ENCODE results near the gene MED19.
"Not testable (repeated sequence)": the region's sequence is repeated elsewhere in the genome, so short reads cannot be mapped to it uniquely, and the experiment has no call there.

The MED19 gene

DNA sequence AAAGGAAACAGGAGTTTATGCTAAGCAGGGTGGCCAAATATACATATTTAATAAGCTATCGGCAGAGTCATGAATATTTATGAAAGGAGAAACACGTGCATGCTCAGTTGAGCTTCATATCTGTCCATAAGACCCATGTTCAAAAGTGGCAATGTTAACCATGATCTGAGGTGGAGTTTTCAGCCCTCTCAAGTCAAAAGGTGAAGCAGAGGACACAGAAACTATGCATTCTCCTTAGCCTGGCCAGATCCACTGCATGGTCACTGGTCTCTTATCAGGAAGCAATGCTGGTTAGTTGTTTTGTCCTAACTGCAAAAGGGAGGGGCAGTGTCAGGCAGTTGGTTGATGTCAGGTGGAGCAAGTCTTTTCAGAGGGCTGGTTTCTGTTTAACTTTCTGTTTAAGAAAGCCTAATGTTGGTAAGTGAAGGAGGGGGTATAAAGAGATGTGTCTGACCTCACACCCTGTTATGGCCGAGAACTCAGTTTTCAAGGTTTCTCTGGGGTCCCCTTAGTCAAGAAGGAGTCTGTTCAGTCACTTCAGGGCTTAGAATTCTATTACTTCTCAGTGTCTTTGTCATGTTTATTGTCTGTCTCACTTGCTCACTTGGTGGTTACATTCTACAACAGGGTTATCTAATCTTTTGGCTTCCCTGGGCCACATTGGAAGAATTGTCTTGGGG lies 23.7 kb upstream of the MED19 start:
- Histone ChIP-seq H3K4me3 (ENCODE audit: low read depth in 1 of 2, low read length in 1 of 2) (no peak overlapping the region), H3K36me3 (peaks cover 20% of the 10 kb centered on the region), H3K27ac (no peak overlapping the region), H3K9me3 (no peaks in the 10 kb centered on the region), H3K27me3 (no peaks in the 10 kb centered on the region), H3K4me1 (ENCODE audit: control insufficient read depth in 1 of 2, insufficient read depth in 1 of 2, low read depth in 1 of 2, low read length in 1 of 2) (peaks cover 2% of the 10 kb centered on the region in 2 experiments)
- TF ChIP-seq, protein P1, sequence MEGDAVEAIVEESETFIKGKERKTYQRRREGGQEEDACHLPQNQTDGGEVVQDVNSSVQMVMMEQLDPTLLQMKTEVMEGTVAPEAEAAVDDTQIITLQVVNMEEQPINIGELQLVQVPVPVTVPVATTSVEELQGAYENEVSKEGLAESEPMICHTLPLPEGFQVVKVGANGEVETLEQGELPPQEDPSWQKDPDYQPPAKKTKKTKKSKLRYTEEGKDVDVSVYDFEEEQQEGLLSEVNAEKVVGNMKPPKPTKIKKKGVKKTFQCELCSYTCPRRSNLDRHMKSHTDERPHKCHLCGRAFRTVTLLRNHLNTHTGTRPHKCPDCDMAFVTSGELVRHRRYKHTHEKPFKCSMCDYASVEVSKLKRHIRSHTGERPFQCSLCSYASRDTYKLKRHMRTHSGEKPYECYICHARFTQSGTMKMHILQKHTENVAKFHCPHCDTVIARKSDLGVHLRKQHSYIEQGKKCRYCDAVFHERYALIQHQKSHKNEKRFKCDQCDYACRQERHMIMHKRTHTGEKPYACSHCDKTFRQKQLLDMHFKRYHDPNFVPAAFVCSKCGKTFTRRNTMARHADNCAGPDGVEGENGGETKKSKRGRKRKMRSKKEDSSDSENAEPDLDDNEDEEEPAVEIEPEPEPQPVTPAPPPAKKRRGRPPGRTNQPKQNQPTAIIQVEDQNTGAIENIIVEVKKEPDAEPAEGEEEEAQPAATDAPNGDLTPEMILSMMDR (IDR thresholded peaks at IDR 0.05): no peak

DNA sequence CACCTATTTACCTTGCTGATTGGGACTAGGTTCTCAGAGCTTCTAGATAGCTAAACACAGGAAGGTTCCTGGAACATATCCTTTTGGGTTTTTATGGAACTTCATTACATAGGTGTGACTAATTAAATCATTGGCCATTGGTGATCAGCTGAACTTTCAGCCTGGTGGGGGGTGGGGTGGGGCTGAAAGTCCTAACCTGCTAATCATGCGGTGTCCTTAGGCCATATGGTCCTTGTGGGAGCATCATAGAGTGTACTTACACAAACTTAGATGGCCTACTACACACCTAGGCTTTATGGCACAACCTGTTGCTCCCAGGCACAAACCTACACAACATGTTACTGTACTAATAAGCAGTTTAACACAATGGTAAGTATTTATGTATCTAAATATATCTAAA lies 20.6 kb upstream of the MED19 start:
- TF ChIP-seq, protein P1 (IDR thresholded peaks at IDR 0.05): no peak
- Histone ChIP-seq H3K4me3 (ENCODE audit: low read depth in 1 of 2, low read length in 1 of 2) (no peak overlapping the region), H3K27ac (no peak overlapping the region), H3K36me3 (peaks cover 4% of the 10 kb centered on the region), H3K9me3 (no peaks in the 10 kb centered on the region), H3K27me3 (no peaks in the 10 kb centered on the region), H3K4me1 (ENCODE audit: control insufficient read depth in 1 of 2, insufficient read depth in 1 of 2, low read depth in 1 of 2, low read length in 1 of 2) (no peaks in the 10 kb centered on the region)

DNA sequence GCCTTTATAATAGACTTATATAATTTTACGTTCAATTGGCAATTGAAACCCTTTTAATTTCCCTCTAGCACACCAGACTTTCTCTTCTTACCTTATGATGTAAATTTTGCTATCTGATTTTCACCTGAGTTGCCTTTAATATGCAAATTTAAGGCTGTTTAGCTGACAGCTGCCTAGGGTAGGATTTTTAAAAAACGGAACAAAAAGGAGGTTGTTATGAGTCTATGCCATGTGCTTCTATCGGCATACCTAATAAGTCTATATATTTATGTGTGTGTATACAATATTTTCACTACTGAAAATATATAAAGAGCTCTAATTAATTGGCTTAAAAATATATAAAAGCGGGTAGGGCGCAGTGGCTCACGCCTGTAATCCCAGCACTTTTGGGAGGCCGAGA lies 17.5 kb upstream of the MED19 start:
- H3K27ac ChIP-seq: no peak overlapping the region
- no peaks in the 10 kb centered on the region for H3K27me3 ChIP-seq
- no peaks in the 10 kb centered on the region for H3K36me3 ChIP-seq
- no peaks in the 10 kb centered on the region for H3K9me3 ChIP-seq
- TF ChIP-seq, protein P1 (IDR thresholded peaks at IDR 0.05): no peak
- H3K4me1 ChIP-seq (ENCODE audit: control insufficient read depth in 1 of 2, insufficient read depth in 1 of 2, low read depth in 1 of 2, low read length in 1 of 2): no peaks in the 10 kb centered on the region
- H3K4me3 ChIP-seq (ENCODE audit: low read depth in 1 of 2, low read length in 1 of 2): no peak overlapping the region

DNA sequence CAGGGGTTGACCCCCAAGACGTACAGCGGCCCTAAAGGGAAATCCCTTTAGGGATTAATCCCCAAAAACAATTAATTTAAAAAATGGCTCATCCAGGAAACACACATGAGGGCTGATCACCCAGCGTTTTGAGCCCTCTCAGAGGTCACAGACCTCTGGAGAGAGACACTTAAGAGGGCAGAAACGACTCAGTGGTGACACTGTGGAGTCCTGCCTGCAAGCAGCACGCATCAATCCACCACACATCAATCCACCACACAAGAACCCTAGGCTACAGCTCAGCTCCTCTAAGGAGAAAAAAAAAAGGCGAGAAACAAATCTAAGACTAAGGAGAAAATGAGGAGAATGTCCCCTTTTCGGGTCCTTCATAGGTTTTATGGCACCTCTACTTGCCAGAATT lies 16.8 kb upstream of the MED19 start:
- TF ChIP-seq, protein P1 (IDR thresholded peaks at IDR 0.05): no peak
- Histone ChIP-seq H3K9me3 (no peaks in the 10 kb centered on the region), H3K27ac (no peak overlapping the region), H3K36me3 (no peaks in the 10 kb centered on the region), H3K27me3 (no peaks in the 10 kb centered on the region), H3K4me1 (ENCODE audit: control insufficient read depth in 1 of 2, insufficient read depth in 1 of 2, low read depth in 1 of 2, low read length in 1 of 2) (no peaks in the 10 kb centered on the region), H3K4me3 (ENCODE audit: low read depth in 1 of 2, low read length in 1 of 2) (no peak overlapping the region)

DNA sequence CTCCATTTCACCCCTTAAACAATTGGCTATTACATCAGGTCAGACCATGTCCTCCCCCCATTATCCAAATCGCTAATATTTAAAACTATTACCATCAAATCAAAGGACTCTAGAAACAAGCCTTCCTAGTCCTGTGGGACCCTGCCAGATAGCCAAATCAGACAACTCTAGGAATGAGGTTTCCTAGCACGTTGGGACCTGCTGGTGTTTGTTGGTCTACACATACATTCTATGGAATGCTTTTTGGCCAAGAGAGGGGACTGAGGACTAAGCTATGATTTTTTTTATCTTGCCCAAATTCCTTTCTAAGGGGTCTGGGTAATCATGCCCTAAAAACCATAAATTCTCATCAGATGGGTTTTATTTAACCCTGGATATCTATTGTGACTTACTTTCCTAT lies 15.2 kb upstream of the MED19 start:
- no peaks in the 10 kb centered on the region for H3K27me3 ChIP-seq
- TF ChIP-seq, protein P1 (IDR thresholded peaks at IDR 0.05): no peak
- no peaks in the 10 kb centered on the region for H3K36me3 ChIP-seq
- H3K9me3 ChIP-seq: no peaks in the 10 kb centered on the region
- no peaks in the 10 kb centered on the region for H3K4me1 ChIP-seq (ENCODE audit: control insufficient read depth in 1 of 2, insufficient read depth in 1 of 2, low read depth in 1 of 2, low read length in 1 of 2)
- no peak overlapping the region for H3K4me3 ChIP-seq (ENCODE audit: low read depth in 1 of 2, low read length in 1 of 2)
- no peak overlapping the region for H3K27ac ChIP-seq

DNA sequence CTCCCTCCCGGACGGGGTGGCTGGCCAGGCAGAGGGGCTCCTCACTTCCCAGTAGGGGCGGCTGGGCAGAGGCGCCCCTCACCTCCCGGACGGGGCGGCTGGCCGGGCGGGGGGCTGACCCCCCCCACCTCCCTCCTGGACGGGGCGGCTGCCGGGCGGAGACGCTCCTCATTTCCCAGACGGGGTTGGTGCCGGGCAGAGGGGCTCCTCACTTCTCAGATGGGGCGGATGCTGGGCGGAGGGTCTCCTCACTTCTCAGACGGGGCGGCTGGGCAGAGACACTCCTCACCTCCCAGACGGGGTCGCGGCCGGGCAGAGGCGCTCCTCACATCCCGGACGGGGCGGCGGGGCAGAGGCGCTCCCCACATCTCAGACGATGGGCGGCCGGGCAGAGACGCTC lies 4.7 kb upstream of the MED19 start:
- H3K27ac ChIP-seq; H3K9me3 ChIP-seq; H3K4me3 ChIP-seq (ENCODE audit: low read depth in 1 of 2, low read length in 1 of 2); H3K27me3 ChIP-seq; H3K36me3 ChIP-seq: not testable (repeated sequence)
- H3K4me1 ChIP-seq (ENCODE audit: control insufficient read depth in 1 of 2, insufficient read depth in 1 of 2, low read depth in 1 of 2, low read length in 1 of 2): peaks cover 12 to 13% of the 10 kb centered on the region in 2 experiments

Data from neutrophil (primary cell).